UCSD-AML1 (cell line): ENCODE data around the gene PPP6C.

Experiments used
- DNase-seq: peaks from one replicate; lab custom pipeline; 2025; ENCODE audit not compliant: unreplicated experiment; lab: John Stamatoyannopoulos, UW

The PPP6C gene

DNA sequence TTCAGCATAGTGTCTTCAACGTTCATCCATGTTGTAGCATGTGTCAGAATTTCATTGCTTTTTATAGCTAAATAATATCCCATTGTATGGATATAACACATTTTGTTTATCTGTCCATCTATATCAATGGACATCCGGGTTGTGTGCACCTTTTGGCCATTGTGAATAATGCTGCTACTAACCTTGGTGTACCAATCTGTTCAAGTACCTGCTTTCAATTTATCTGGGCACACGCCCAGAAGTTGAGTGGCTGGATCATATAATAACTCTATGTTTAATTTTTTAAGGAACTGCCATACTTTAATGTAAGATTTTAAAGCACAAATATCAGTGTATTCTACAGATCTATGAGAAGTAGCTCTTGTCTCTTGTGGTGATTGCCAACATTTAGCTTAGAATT lies 89.8 kb downstream of the PPP6C start:
- DNase-seq, result no peak
